Brain microvascular endothelial cell (primary cell): ENCODE measurements around the gene TSHB.
"Not testable (repeated sequence)": the region's sequence is repeated elsewhere in the genome, so short reads cannot be mapped to it uniquely, and the experiment has no call there.

Experiments
- DNase-seq: peaks from one replicate; pipeline ENCODE4 v3.0.0-alpha.2; 2020
- H3K27ac ChIP-seq: fragments of 250-450 bp; sonication (Bioruptor Pico); 2 replicates; pipeline ENCODE4 v1.5.1; 2020; ENCODE audit warnings: mild to moderate bottlenecking, moderate library complexity
- H3K27me3 ChIP-seq: fragments of 250-450 bp; sonication (Bioruptor Pico); replicated peaks from 2 replicates; pipeline ENCODE4 v1.5.1; 2020; ENCODE audit warnings: mild to moderate bottlenecking
- H3K36me3 ChIP-seq: fragments of 250-450 bp; sonication (Bioruptor Pico); replicated peaks from 2 replicates; pipeline ENCODE4 v1.5.1; 2020; ENCODE audit warnings: mild to moderate bottlenecking
- H3K4me3 ChIP-seq: 2 replicates; pipeline ENCODE4 v1.5.1; 2011; ENCODE audit warnings: low read depth, mild to moderate bottlenecking, control low read depth, low read length, moderate library complexity
- in situ Hi-C: cut with HindIII; loops from 2 replicates; pipeline ENCODE4 v1.10.0; 2017; ENCODE audit warnings: low sequenced_read_pairs, low pct_ligation_motif_present
- TF ChIP-seq, protein P1 (sequence below): IDR thresholded peaks from 2 replicates; pipeline ENCODE4 v1.5.1; 2011; ENCODE audit warnings: low read depth, mild to moderate bottlenecking, moderate library complexity, low read length, control low read depth, inconsistent platforms; ENCODE audit errors: missing control alignments

TSHB gene

DNA sequence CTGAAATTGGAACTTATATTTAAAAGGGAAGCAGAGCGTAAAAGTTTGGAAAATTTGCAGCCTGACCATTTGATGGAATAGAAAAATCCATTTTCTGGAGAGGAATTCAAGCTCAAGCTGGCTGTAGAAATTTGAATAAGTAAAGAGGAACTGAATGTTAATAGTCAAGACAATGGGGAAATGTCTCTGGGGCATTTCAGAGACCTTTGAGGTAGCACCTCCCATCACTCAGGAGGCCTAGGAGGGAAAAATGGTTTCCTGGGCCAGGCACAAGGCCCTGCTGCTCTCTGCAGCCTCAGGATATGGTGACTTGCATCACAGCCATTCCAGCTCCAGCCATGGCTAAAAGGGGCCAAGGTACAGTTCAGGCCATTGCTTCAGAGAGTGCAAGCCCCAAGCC lies 17.6 kb upstream of the TSHB start:
- in situ Hi-C loops: no loop called here
- Histone ChIP-seq H3K36me3 (no peaks in the 10 kb centered on the region), H3K27me3 (no peaks in the 10 kb centered on the region), H3K27ac (no peak overlapping the region), H3K4me3 (no peak overlapping the region)
- TF ChIP-seq, protein P1, sequence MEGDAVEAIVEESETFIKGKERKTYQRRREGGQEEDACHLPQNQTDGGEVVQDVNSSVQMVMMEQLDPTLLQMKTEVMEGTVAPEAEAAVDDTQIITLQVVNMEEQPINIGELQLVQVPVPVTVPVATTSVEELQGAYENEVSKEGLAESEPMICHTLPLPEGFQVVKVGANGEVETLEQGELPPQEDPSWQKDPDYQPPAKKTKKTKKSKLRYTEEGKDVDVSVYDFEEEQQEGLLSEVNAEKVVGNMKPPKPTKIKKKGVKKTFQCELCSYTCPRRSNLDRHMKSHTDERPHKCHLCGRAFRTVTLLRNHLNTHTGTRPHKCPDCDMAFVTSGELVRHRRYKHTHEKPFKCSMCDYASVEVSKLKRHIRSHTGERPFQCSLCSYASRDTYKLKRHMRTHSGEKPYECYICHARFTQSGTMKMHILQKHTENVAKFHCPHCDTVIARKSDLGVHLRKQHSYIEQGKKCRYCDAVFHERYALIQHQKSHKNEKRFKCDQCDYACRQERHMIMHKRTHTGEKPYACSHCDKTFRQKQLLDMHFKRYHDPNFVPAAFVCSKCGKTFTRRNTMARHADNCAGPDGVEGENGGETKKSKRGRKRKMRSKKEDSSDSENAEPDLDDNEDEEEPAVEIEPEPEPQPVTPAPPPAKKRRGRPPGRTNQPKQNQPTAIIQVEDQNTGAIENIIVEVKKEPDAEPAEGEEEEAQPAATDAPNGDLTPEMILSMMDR: no peak
- DNase-seq: no peak

DNA sequence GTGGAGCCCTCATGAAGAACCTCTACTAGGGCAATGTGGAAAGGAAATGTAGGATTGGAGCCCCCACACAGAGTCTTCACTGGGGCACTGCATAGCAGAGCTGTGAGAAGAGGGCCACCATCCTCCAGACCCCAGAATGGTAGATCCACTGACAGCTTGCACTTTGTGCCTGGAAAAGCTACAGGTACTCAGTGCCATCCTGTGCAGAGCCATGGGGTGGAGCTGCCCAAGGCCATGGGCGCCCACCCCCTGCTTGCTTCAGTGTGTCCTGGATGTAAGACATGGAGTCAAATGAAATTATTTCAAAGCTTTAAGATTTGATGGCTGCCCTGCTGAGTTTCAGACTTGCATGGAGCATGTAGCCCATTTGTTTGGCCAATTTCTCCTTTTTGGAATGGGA lies 17.2 kb upstream of the TSHB start:
- TF ChIP-seq, protein P1: no peak
- DNase-seq: no peak
- in situ Hi-C loops: no loop called here
- H3K27ac ChIP-seq: no peak overlapping the region
- H3K4me3 ChIP-seq: no peak overlapping the region
- no peaks in the 10 kb centered on the region for H3K27me3 ChIP-seq
- no peaks in the 10 kb centered on the region for H3K36me3 ChIP-seq

DNA sequence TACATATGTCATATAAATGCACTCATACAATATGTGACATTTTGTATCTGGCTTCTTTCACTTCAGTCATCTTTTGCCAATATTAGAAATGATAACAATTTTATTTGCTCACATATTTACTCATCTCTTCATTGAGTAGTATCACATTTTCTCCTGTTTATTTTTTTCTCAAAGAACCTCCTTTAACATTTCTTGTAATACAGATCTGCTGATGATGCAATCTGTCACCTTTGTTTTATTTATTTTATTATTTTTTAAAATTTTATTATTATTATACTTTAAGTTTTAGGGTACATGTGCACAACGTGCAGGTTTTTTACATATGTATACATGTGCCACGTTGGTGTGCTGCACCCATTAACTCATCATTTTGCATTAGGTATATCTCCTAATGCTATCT lies 15.8 kb upstream of the TSHB start:
- Histone ChIP-seq H3K27me3 (no peaks in the 10 kb centered on the region), H3K36me3 (no peaks in the 10 kb centered on the region), H3K27ac (no peak overlapping the region), H3K4me3 (no peak overlapping the region)
- in situ Hi-C loops: no loop called here
- TF ChIP-seq, protein P1: no peak
- no peak for DNase-seq

DNA sequence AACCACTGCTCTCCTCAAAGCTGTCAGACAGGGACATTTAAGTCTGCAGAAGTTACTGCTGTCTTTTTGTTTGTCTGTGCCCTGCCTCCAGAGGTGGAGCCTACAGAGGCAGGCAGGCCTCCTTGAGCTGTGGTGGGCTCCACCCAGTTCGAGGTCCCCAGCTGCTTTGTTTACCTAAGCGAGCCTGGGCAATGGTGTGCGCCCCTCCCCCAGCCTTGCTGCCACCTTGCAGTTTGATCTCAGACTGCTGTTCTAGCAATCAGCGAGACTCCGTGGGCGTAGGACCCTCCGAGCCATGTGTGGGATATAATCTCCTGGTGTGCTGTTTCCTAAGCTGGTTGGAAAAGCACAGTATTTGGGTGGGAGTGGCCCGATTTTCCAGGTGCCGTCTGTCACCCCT lies 10.1 kb upstream of the TSHB start:
- H3K27me3 ChIP-seq, H3K27ac ChIP-seq, DNase-seq, H3K36me3 ChIP-seq, H3K4me3 ChIP-seq, in situ Hi-C loops: not testable (repeated sequence)

DNA sequence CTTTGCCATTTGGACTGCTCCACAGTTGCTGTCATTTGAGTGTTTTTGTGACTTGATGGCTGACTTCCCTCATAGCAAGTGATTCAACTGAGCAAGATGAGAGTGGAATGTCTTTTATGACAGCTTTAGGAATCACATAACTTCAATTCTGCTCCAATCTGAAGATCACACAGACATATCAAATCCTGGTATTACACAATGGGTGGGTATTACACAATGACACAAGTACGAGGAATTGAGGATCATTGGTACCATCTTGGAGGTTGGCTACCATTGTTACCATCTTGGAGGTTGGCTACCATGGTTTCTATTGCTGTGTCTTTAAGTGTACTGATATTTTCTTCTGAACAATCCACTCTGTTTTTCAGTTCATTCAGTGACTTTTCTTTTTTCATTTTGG lies 8.5 kb upstream of the TSHB start:
- Histone ChIP-seq H3K27me3 (no peaks in the 10 kb centered on the region), H3K36me3 (no peaks in the 10 kb centered on the region), H3K4me3 (no peak overlapping the region), H3K27ac (no peak overlapping the region)
- TF ChIP-seq, protein P1: no peak
- DNase-seq: no peak
- in situ Hi-C loops: no loop called here

DNA sequence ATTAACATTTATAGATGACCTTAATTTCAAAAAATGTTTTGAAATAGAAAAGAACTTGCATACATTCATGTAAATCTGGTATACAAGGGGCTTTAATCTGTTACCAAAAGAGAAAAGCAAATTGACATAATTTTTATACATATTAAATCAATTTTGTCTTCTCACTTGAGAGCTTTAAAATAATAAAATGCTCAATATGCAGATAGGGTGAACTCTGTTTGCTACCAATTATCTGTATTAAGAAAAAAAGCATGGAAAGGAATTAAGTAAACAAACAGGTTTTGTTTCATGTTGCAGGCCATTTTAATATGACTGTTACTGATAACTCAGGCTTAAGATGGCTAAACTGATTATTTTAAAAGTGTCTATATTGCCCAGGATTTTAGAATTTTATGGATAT lies 6.0 kb upstream of the TSHB start:
- TF ChIP-seq, protein P1: no peak
- H3K36me3 ChIP-seq: no peaks in the 10 kb centered on the region
- H3K4me3 ChIP-seq: no peak overlapping the region
- in situ Hi-C loops: no loop called here
- no peaks in the 10 kb centered on the region for H3K27me3 ChIP-seq
- no peak overlapping the region for H3K27ac ChIP-seq
- no peak for DNase-seq
